Transverse colon (tissue), 4 donors: ENCODE results near the gene UBAC1. TPM values are rescaled to one million over a fixed set of nuclear protein-coding genes. Genes with fewer than 3 reads are reported as not detected.

Source experiments
- DNase-seq: peaks from one replicate; pipeline ENCODE4 v3.0.0-alpha.2; 2019
- H3K27ac ChIP-seq, 4 donors: fragments of 200-600 bp; sonication (generic); 2 replicates each; pipeline ENCODE4 v1.5.1; 2016 to 2018; ENCODE audit warnings: inconsistent platforms in 4 of 4
- H3K27me3 ChIP-seq: fragments of 200-600 bp; sonication (generic); 2 replicates; pipeline ENCODE4 v1.5.1; 2017; ENCODE audit warnings: inconsistent platforms
- H3K36me3 ChIP-seq, 4 donors: fragments of 200-600 bp; sonication (generic); 2 replicates each; pipeline ENCODE4 v1.5.1; 2017 to 2019; ENCODE audit warnings: inconsistent platforms in 4 of 4
- H3K4me1 ChIP-seq, 4 donors: fragments of 200-600 bp; sonication (generic); 2 replicates each; pipeline ENCODE4 v1.5.1; 2017 to 2020; ENCODE audit warnings: inconsistent platforms in 4 of 4
- H3K4me3 ChIP-seq, 4 donors: fragments of 200-600 bp; sonication (generic); 1 replicate in 1 of 4; 2 replicates in 3 of 4; pipeline versions ENCODE4 v1.5.1 to v1.6.1; 2017 to 2019; ENCODE audit warnings: inconsistent platforms in 4 of 4
- H3K9me3 ChIP-seq, 2 donors: fragments of 200-600 bp; sonication (generic); 2 replicates each; pipeline ENCODE4 v1.5.1; 2017 to 2019; ENCODE audit warnings: inconsistent platforms in 2 of 2
- CTCF ChIP-seq, 5 experiments: fragments of 200-600 bp in 3 of 5; fragments of 450-650 bp in 2 of 5; sonication (generic) in 3 of 5; IDR thresholded peaks; 1 replicate in 2 of 5; 2 replicates in 3 of 5; pipeline ENCODE4 v1.5.1; 2016 to 2017; ENCODE audit warnings: antibody characterized with exemption in 5 of 5, inconsistent platforms in 3 of 5, mild to moderate bottlenecking in 2 of 5, moderate library complexity in 1 of 5
- POLR2A ChIP-seq: fragments of 450-650 bp; IDR thresholded peaks from one replicate; pipeline ENCODE4 v1.6.1; 2016; ENCODE audit warnings: antibody characterized with exemption, mild to moderate bottlenecking, moderate library complexity
- POLR2AphosphoS5 ChIP-seq, 3 donors: sonication (generic); formaldehyde crosslinking; IDR thresholded peaks; one replicate each; pipeline ENCODE4 v1.6.1; 2016; ENCODE audit warnings: antibody characterized with exemption in 3 of 3
- WGBS, 2 donors: methylation state at CpG; one replicate each; pipeline ENCODE4 v1.1.5; 2018; ENCODE audit warnings: low coverage in 1 of 2; 5-methylcytosine and 5-hydroxymethylcytosine counted together
- in situ Hi-C, 4 donors: fragments of 200-750 bp; cut with MboI; loops; one replicate each; pipeline versions ENCODE4 v1.15.0 to v1.15.1; 2017; ENCODE audit warnings: low sequenced_read_pairs in 3 of 4, low pct_ligation_motif_present in 1 of 4, low pct_unique_long_range_greater_than_20kb in 1 of 4
- intact Hi-C: fragments of 100-400 bp; cut with DNase I; formaldehyde crosslinking; loops from one replicate; pipeline ENCODE4 v1.15.1; 2023; ENCODE audit warnings: low total_unique reads
- total RNA-seq, 4 donors: library from RNA; depleted of rRNA; stranded (reverse); fragments of >200 nt; gene quantifications; one replicate each; pipeline ENCODE4 v1.1.0, GENCODE V29; 2016

The UBAC1 gene
- total RNA-seq, 4 donors from 2014 or later: 42.6 to 91.9 (median 62.9) TPM

GRCh38 chr9:135883410-135884089 lies 77.6 kb downstream of the UBAC1 start:
- no peak for TF ChIP-seq POLR2A
- TF ChIP-seq CTCF (IDR thresholded peaks at IDR 0.05): no peak
- no peak for TF ChIP-seq POLR2AphosphoS5 (IDR thresholded peaks at IDR 0.05)
- no peaks in the 10 kb centered on the region for H3K27me3 ChIP-seq
- H3K4me3 ChIP-seq: no peak overlapping the region
- H3K27ac ChIP-seq: no peak overlapping the region
- WGBS, 2 donors: 86 to 88% methylated on average over 7 to 15 of the region's 15 CpGs
- no peak for DNase-seq
- in situ Hi-C loops: no loop called here
- H3K36me3 ChIP-seq: no peaks in the 10 kb centered on the region
- H3K9me3 ChIP-seq: no peaks in the 10 kb centered on the region
- peaks cover 0 to 29% (median 6%) of the 10 kb centered on the region in 4 donors for H3K4me1 ChIP-seq
- intact Hi-C loops: no loop called here

Other genes with a start within 250 kb of the UBAC1 start
- gene CAMSAP1, start 53.8 kb downstream of the UBAC1 start, total RNA-seq: 10 to 100 TPM; 17.3 to 88.0 (median 23.8) TPM
- gene NACC2, start 133.9 kb upstream of the UBAC1 start, total RNA-seq: 10 to 100 TPM; 22.2 to 64.3 (median 26.5) TPM
- 100 to 1,000 TPM in 2 of 4 donors, 10 to 100 TPM in 2; 50.3 to 187 (median 86.6) TPM for gene TMEM250, start 157.5 kb upstream of the UBAC1 start, total RNA-seq
- not detected for gene LHX3, start 243.8 kb upstream of the UBAC1 start, total RNA-seq